Mucosa of descending colon (tissue), 3 donors: Measurements from ENCODE around the gene BTBD9. TPM values are rescaled to one million over a fixed set of nuclear protein-coding genes. Genes with fewer than 3 reads are reported as not detected.

Experiments used
- total RNA-seq, 3 donors: library from RNA; stranded (reverse); fragmentation: NEBNext Ultra II Directional in 2 of 3; extraction: Animal tissue kit (Norgen Biotek cat#: 25700) in 2 of 3; gene quantifications; one replicate each; pipeline versions ENCODE4 v1.2.1 to v1.2.4, GENCODE V29; 2021 to 2023
- donor health status: DM: no; HTN: no; CAD: no; lungs with moderate emphysema.
- donor health status: DM: no; HTN: no; CAD: no.
- donor health status: DM: no; HTN: yes; CAD: no.

BTBD9 gene
- total RNA-seq, 3 donors from 2014 or later, result 22.4 to 38.8 (median 23.9) TPM

Other genes with a start within 250 kb of the BTBD9 start
- 10 to 100 TPM; 37.9 to 55.4 (median 47.3) TPM for gene GLO1, start 63.2 kb upstream of the BTBD9 start, total RNA-seq
- gene DNAH8, start 75.4 kb upstream of the BTBD9 start, total RNA-seq, result under 1 TPM in 2 of 3 donors, not detected in 1; 0.03 TPM